CD14-positive monocyte (primary cell): ENCODE results near the gene TMEM86B. TPM values are rescaled to one million over a fixed set of nuclear protein-coding genes. Genes with fewer than 3 reads are reported as not detected.

Source experiments
- DNase-seq, 3 donors: peaks; one replicate each; pipeline ENCODE4 v3.0.0-alpha.2; 2011 to 2022
- H2AFZ ChIP-seq: 2 replicates; pipeline ENCODE4 v1.6.0; 2012; ENCODE audit warnings: mild to moderate bottlenecking, low read depth, low read length, inconsistent platforms; ENCODE audit not compliant: insufficient read depth, poor library complexity, severe bottlenecking
- H3K27ac ChIP-seq, 2 donors: 1 replicate in 1 of 2; 2 replicates in 1 of 2; pipeline ENCODE4 v1.5.1; 2012 to 2013; ENCODE audit warnings: low read length in 2 of 2, control low read depth in 1 of 2, inconsistent platforms in 1 of 2, low read depth in 1 of 2, mild to moderate bottlenecking in 1 of 2
- H3K27me3 ChIP-seq, 2 donors: one replicate each; pipeline versions ENCODE4 v1.6.0 to v1.6.1; 2011 to 2013; ENCODE audit warnings: low read length in 2 of 2; ENCODE audit not compliant: control insufficient read depth in 2 of 2, insufficient read depth in 2 of 2
- H3K36me3 ChIP-seq, 2 donors: replicated peaks in 1 of 2; 1 replicate in 1 of 2; 2 replicates in 1 of 2; pipeline versions ENCODE4 v1.5.1 to v1.6.1; 2012 to 2013; ENCODE audit warnings: low read length in 2 of 2, control low read depth in 1 of 2, inconsistent platforms in 1 of 2, mild to moderate bottlenecking in 1 of 2; ENCODE audit not compliant: insufficient read depth in 2 of 2, control insufficient read depth in 1 of 2
- H3K4me1 ChIP-seq, 2 donors: 1 replicate in 1 of 2; 2 replicates in 1 of 2; pipeline versions ENCODE4 v1.5.1 to v1.6.1; 2012 to 2013; ENCODE audit warnings: low read length in 2 of 2, control low read depth in 1 of 2, inconsistent platforms in 1 of 2, mild to moderate bottlenecking in 1 of 2, moderate library complexity in 1 of 2; ENCODE audit not compliant: insufficient read depth in 2 of 2, control insufficient read depth in 1 of 2
- H3K4me2 ChIP-seq: replicated peaks from 2 replicates; pipeline ENCODE3; 2012; ENCODE audit warnings: low read length, moderate library complexity, mild to moderate bottlenecking; ENCODE audit not compliant: poor library complexity, severe bottlenecking; ENCODE audit errors: extremely low read depth
- H3K4me3 ChIP-seq, 3 experiments: fragments of 200-600 bp in 1 of 3; sonication (generic) in 1 of 3; replicated peaks in 1 of 3; 1 replicate in 2 of 3; 2 replicates in 1 of 3; pipeline ENCODE4 v1.5.1; 2011 to 2013; ENCODE audit warnings: low read length in 3 of 3, mild to moderate bottlenecking in 3 of 3, control low read depth in 2 of 3, low read depth in 2 of 3, inconsistent platforms in 1 of 3, moderate library complexity in 1 of 3
- H3K79me2 ChIP-seq: 2 replicates; pipeline ENCODE4 v1.6.0; 2012; ENCODE audit warnings: mild to moderate bottlenecking, control low read depth, inconsistent platforms, low read length, moderate library complexity; ENCODE audit not compliant: insufficient read depth
- H3K9ac ChIP-seq: 2 replicates; pipeline ENCODE4 v1.6.0; 2017; ENCODE audit warnings: low read length, mild to moderate bottlenecking; ENCODE audit not compliant: insufficient read depth, poor library complexity, severe bottlenecking
- H3K9me3 ChIP-seq, 2 donors: replicated peaks in 1 of 2; 1 replicate in 1 of 2; 2 replicates in 1 of 2; pipeline versions ENCODE4 v1.5.1 to v1.6.1; 2012 to 2013; ENCODE audit warnings: low read length in 2 of 2, control low read depth in 1 of 2; ENCODE audit not compliant: control insufficient read depth in 1 of 2, insufficient read depth in 1 of 2
- H4K20me1 ChIP-seq: 2 replicates; pipeline ENCODE4 v1.6.0; 2012; ENCODE audit warnings: mild to moderate bottlenecking, low read length, control low read depth, moderate library complexity; ENCODE audit not compliant: insufficient read depth
- H3K27ac Mint-ChIP-seq, 7 donors: one replicate each; pipeline ENCODE4 v1.8.0; 2020; ENCODE audit warnings: mild to moderate bottlenecking in 7 of 7, mixed read lengths in 7 of 7, moderate library complexity in 6 of 7, inconsistent platforms in 2 of 7
- H3K27me3 Mint-ChIP-seq, 3 donors: one replicate each; pipeline ENCODE4 v1.8.0; 2021 to 2022; ENCODE audit warnings: low read depth in 3 of 3, mild to moderate bottlenecking in 3 of 3, mixed read lengths in 3 of 3, moderate library complexity in 3 of 3, inconsistent platforms in 1 of 3
- H3K36me3 Mint-ChIP-seq, 2 donors: one replicate each; pipeline ENCODE4 v1.8.0; 2020; ENCODE audit warnings: mixed read lengths in 2 of 2, inconsistent platforms in 1 of 2, mild to moderate bottlenecking in 1 of 2
- H3K4me1 Mint-ChIP-seq: one replicate; pipeline ENCODE4 v1.8.0; 2020; ENCODE audit warnings: mild to moderate bottlenecking, mixed read lengths
- H3K4me3 Mint-ChIP-seq, 2 donors: one replicate each; pipeline ENCODE4 v1.8.0; 2020; ENCODE audit warnings: mild to moderate bottlenecking in 2 of 2, mixed read lengths in 2 of 2, moderate library complexity in 1 of 2
- H3K9me3 Mint-ChIP-seq, 7 donors: one replicate each; pipeline ENCODE4 v1.8.0; 2020 to 2022; ENCODE audit warnings: mixed read lengths in 7 of 7, mild to moderate bottlenecking in 6 of 7, moderate library complexity in 6 of 7, inconsistent platforms in 2 of 7
- CTCF ChIP-seq: fragments of 200-600 bp; IDR thresholded peaks from one replicate; pipeline ENCODE4 v1.8.0; 2022; ENCODE audit warnings: antibody characterized with exemption, mild to moderate bottlenecking
- WGBS: methylation state at CpG from one replicate; pipeline ENCODE4 v1.1.5; 2013; ENCODE audit warnings: missing lambda C conversion rate; ENCODE audit not compliant: insufficient coverage; 5-methylcytosine and 5-hydroxymethylcytosine counted together
- intact Hi-C, 2 donors: fragments of 100-400 bp; cut with micrococcal nuclease; formaldehyde crosslinking; loops; one replicate each; pipeline versions ENCODE4 v1.15.0 to v1.15.1; 2023
- polyA plus RNA-seq, 3 donors: library from polyadenylated mRNA; depleted of rRNA in 1 of 3; unstranded in 2 of 3; stranded (reverse) in 1 of 3; fragments of 300-500 nt in 2 of 3; fragments of >200 nt in 1 of 3; fragmentation: Illumina TruSeq in 2 of 3; gene quantifications; 1 replicate in 2 of 3; 2 replicates in 1 of 3; pipeline ENCODE4 v1.2.3, GENCODE V29; 2012 to 2021

Gene TMEM86B
- polyA plus RNA-seq, 3 donors = 0.16 to 10.7 (median 0.38) TPM

GRCh38 chr19:55276720-55277430 lies 48.3 kb upstream of the TMEM86B start:
- Histone ChIP-seq H3K79me2 (peaks cover 4% of the 10 kb centered on the region), H3K9ac (no peak overlapping the region), H3K4me3 (peak overlapping the region in 1 of 3 experiments; percentile 19), H3K27me3 (no peaks in the 10 kb centered on the region), H3K4me2 (peak overlapping the region; percentile 12), H2AFZ (no peak overlapping the region), H3K9me3 (no peaks in the 10 kb centered on the region), H4K20me1 (no peaks in the 10 kb centered on the region), H3K4me1 (peaks cover 30 to 39% of the 10 kb centered on the region in 2 donors), H3K36me3 (peaks cover 7 to 27% of the 10 kb centered on the region in 2 donors), H3K27ac (peak overlapping the region; percentile 59 to 69)
- DNase-seq = peak; percentile 22 to 52 (median 47)
- Mint-ChIP-seq H3K27ac (peak overlapping the region; percentile 67 to 90 (median 86)), H3K9me3 (peaks cover 0 to 2% (median 0%) of the 10 kb centered on the region in 7 donors), H3K4me1 (peaks cover 37% of the 10 kb centered on the region), H3K4me3 (peak overlapping the region in 1 of 2 donors; percentile 1), H3K27me3 (peaks cover 0 to 7% (median 0%) of the 10 kb centered on the region in 3 donors), H3K36me3 (peaks cover 33 to 40% of the 10 kb centered on the region in 2 donors)
- intact Hi-C loops = no loop called here
- no peak for TF ChIP-seq CTCF
- 64% methylated on average over 10 of the region's 15 CpGs for WGBS

- H3K27ac ChIP-seq = peak overlapping the region; percentile 59 to 69
- no peaks in the 10 kb centered on the region for H3K9me3 ChIP-seq
- peaks cover 30 to 39% of the 10 kb centered on the region in 2 donors for H3K4me1 ChIP-seq
- Mint-ChIP-seq H3K9me3 (peaks cover 0 to 2% (median 0%) of the 10 kb centered on the region in 7 donors), H3K27ac (peak overlapping the region; percentile 67 to 90 (median 86)), H3K36me3 (peaks cover 37 to 47% of the 10 kb centered on the region in 2 donors), H3K27me3 (peaks cover 0 to 7% (median 0%) of the 10 kb centered on the region in 3 donors), H3K4me1 (peaks cover 33% of the 10 kb centered on the region), H3K4me3 (no peak overlapping the region)
- no peak overlapping the region for H3K9ac ChIP-seq
- 95% methylated on average over 7 of the region's 17 CpGs for WGBS
- intact Hi-C loops = no loop called here
- peak overlapping the region in 1 of 3 experiments; percentile 19 for H3K4me3 ChIP-seq
- no peaks in the 10 kb centered on the region for H4K20me1 ChIP-seq
- H3K4me2 ChIP-seq = peak overlapping the region; percentile 12
- no peak for DNase-seq
- no peaks in the 10 kb centered on the region for H3K27me3 ChIP-seq
- peaks cover 4% of the 10 kb centered on the region for H3K79me2 ChIP-seq
- H3K36me3 ChIP-seq = peaks cover 7 to 30% of the 10 kb centered on the region in 2 donors
- no peak overlapping the region for H2AFZ ChIP-seq
- TF ChIP-seq CTCF = no peak
These were observed 47.5 kb upstream of the TMEM86B start for GRCh38 chr19:55275851-55276719.
